Activated CD8-positive, alpha-beta memory T cell treated with anti-CD3 and anti-CD28 coated beads for 48 hours (primary cell): ENCODE data around the gene C1orf159.
A peak's percentile ranks its signal among the peaks of the same experiment; 100 is the strongest.

Experiments used
- DNase-seq, 3 experiments: peaks; one replicate each; pipeline ENCODE4 v3.0.0-alpha.2; 2020; ENCODE audit warnings: low read depth in 2 of 3, low spot score in 2 of 3

C1orf159 gene

DNA sequence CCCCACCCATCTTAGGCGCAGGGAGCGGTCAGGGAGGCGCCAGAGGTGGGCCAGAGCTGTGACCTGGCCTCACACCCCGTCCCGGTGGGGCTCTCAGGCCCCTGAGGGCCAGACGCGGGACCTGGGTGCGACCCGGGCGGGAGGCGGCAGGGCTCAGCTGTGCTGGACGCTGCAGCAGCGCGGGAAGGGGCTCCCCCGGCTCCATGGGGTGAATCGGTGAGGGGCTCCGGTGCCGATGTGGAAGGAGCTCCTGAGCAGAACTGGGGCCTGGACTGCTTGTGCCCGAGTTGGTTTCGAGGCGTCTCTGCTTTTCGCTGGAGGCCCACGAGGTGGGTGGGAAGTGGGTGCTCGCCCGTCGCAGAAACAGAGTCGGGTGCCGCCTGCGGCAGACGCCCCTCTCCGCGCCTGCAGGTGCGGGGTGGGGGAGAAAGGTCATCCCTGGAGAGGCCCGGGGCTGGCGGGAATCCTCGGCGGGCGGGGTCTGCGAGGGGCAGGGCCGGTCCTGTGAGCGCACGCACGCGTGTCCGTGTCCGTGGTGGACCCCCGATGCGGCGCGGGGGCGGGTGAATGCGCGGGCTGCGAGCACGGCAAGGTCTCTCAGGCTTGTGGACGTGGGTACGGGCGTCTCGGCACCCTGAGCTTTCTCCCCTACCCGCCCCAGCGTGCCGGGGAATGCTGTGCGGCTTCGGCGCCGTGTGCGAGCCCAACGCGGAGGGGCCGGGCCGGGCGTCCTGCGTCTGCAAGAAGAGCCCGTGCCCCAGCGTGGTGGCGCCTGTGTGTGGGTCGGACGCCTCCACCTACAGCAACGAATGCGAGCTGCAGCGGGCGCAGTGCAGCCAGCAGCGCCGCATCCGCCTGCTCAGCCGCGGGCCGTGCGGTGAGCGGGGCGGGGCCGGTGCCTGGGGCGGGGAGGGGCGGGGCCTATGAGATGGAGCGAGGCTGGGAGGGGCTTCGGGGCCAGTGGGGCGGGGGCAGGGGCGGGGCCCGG lies 75.6 kb downstream of the C1orf159 start:
- peak in 2 of 3 experiments; percentile 41 to 66 for DNase-seq

DNA sequence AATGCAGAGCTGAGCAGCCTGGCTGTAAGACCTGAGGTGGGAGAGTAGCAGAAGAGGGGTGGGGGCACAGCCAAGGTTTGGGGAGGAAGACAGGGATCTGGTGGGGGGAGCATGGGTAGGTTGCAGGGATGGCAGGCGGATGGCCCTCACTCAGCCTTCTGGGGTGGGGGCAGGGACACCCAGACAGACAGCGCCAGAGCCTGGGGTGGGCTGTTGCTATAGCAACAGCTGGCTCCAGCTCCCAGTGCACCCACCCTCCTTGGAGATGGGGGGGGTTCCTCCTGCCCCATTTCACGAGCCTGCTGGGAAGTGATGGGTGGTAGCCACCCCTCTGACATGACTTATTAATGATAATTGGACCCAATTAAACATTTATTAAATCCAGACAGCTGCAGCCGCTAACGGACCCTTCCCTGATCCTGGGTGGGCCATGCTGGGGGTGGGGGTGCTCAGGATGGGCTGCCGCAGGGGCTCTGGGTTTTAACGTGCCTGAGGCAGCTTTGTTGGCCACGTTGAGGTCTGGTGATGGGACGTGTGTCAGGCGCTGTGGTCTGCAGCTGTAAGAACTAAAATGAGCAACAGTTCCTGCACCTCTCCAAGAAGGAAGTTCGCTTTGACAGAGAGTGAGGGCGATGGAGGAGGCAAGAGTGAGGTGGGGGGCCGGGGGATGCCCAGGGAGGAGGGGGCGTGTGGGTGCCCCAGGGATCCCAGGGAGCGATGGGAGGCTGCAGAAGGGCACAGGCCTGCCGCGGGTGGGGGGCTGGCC lies 76.6 kb downstream of the C1orf159 start:
- DNase-seq, result no peak

DNA sequence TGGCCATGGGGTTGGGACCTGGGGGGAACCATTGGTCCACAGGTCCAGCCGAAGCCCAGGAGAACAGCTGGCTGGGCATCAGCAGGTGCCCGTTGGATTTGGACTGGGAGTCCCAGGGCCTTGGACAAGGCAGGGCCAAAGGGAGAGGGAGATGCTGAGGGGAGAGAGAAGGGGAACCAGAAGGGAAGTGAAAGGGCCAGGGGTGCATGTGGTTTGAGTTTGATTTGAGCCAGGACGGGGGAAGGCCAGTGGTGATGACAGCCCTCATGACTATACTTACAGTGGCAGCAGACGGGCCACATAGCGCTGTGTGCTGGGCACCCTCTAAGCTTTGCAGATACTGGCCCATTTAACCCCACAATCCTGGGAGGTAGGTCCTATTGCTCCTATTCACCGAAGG lies 77.2 kb downstream of the C1orf159 start:
- DNase-seq, result no peak

DNA sequence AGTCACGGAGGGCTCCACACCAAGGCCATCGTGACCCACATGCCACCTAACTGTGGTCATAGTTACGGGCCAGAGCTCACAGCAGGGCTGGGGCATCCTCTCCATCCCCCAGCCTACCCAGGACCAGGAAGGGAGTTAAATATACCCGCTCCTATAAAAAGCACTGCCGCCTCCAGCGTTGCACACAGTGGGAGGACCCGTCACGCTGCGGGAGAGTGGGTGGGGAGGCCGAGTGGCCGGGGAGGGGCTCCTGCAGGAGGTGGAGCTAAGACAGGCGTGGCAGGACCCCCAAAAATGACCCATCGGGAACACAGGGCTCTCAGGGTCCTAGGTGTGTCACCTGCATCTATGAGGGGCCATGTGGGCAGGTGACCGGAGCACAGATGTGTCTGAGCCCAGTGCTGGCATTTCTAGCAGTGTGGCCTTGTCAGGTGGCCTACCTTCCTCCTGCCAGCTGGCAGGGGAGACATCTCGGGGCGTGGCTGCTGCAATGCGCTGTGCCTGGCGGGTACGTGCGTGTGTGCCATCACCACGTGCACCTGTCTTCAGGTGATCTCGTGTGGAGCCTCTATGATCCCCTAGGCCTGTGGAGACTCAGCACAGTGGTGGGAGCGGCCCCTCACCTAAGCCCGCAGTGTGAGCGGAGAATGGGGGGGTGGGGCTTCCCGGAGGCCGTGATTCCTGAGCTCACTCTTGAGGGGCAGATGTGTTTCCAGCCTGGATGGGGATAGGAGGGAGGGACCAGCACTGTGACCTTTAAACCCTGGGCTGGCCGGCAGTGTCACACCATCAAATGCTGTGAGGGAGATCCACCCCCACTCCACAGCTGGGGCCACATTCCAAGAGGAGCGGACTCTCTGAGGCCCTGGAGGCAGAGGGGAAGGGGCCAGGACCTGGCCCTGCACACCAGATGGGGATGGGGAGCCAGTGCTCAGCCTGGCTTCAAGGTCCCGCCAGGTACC lies 78.2 kb downstream of the C1orf159 start:
- no peak for DNase-seq

DNA sequence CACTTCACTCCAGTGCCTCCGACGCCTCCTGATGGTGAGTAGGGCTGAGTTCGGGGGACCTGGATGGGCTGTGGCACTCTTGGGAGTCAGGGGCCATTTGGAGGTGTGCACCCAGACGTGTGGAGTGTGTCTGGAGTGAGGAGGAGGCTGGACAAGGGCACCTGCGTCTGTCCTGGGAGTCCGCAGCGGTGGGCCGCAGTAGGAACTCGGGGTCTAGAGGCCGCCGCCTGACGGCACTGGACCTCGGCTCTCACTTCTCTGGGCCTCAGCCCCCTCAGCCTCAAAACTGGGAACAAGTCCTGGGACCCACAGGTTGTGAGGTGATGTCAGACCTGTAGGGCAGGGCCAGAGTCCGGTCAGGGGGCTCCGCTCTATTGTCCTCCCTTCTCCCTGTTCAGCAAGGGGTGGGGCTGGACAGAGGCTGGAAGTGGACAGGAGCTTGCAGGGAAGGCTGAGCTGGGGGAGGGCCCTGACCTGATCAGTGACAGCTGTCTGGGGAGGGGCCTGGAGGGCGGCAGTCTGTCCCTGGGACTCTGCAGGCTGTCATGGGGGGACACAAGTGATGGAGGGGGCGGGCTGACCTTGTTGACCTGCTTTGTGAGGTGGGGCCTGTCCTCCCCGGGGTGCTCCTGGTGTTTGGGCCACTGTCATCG lies 80.5 kb downstream of the C1orf159 start:
- no peak for DNase-seq

DNA sequence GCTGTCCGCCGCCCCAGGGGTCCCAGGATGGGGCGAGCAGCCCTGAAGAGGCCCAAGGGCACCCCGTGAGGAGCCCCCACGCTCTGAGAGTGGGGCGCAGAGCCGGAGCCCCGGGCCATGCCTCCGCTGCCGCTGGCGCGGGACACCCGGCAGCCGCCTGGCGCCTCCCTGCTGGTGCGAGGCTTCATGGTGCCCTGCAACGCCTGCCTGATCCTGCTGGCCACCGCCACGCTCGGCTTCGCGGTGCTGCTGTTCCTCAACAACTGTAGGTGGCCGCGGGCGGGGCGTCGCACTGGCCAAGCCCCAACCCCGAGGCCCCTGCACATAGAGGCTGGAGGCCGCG lies 81.5 kb downstream of the C1orf159 start:
- no peak for DNase-seq

DNA sequence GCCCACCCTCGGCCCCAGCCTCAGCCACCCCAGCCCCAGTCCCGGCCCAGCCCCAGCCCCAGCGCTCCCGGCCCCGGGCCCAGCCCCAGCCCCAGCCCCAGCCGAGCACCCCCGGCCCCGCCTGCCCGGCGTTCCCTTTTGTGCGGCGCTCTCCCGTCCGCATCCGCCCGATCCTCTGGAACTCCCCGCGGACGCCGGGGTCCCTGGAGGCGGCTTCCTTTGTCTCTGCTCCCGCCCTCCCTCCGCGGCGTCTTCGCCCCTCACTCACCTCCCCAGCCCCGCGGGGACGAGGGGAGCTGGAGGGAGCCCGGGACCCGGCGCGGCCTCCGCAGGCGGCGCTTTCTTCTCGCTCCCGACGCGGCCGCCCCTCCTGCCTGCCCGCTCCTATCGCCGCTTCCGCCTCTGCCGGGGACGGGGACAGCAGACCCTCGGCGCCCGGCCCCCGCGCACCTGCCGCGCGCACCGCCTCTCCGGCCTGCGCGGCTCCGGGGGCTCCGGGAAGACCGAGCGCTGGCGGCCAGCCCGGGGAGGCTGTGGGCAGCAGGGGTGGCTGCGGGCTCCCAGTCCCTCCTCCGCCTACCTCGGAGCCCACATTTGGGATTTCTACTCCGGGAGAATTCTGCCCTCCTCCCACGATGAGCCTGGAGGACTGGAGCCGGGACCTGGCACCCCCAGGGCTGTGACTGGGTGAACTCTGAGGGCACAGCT lies 82.0 kb downstream of the C1orf159 start:
- DNase-seq, result no peak

DNA sequence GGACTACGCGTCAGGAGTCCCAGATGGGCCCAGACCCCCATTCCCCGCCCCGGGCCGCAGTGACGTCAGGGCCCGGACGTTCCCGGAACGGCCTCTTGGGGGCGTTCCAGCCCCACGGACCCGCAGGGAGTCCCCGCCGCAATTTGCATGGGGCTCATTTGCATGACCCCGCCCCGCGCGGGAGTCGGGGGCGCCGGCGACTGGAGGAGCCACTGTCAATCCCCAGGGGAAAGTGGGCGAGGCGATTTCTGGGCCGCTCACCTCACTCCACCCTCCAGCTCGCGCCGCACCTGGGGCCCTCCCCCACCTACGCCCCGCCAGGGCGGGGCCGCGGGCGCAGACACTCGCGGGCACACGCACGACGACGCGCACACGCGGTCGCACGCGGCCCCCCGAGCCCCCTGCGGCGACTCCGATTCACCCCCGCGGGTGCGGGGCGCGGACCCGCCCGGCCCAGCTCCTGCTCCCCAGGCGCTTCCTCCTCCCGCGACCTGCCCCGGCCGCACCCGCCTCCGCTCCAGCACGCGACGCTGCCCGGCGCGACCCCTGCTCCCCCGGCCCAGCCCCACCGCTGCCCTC lies 82.8 kb downstream of the C1orf159 start:
- peak; percentile 76 to 86 (median 81) for DNase-seq

DNA sequence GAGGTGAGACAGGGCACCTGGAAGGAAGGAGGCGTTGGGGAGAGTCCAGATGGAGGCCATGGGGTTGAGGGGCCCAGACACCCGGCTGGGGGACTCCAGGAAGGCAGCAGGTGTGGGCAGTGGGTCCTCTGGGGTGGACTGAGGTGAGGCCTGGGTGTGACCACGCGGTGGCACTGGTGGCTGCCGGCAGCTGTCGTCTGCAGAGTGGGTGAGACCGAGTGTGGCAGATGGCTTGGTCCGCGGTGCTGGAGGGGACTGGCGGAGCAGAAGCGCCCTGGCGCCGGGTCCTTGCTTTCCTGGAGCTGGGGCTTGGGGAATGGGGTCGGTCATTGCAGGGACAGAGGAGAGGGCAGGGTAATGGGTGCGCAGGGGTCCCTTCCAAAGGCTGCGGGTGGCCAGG lies 83.5 kb downstream of the C1orf159 start:
- no peak for DNase-seq
